H1 (cell line): ENCODE results near the gene ITPKB. TPM values are rescaled to one million over a fixed set of nuclear protein-coding genes. Genes with fewer than 3 reads are reported as not detected.

Source experiments
- CTCF ChIA-PET: fragments of 300-600 bp; sonication (Branson Sonifier 250); formaldehyde crosslinking; loops from one replicate; lab custom pipeline; 2021; ENCODE audit not compliant: partially characterized antibody; lab: Charles Lee
- POLR2A ChIA-PET: fragments of 300-600 bp; sonication (Branson Sonifier 250); formaldehyde crosslinking; loops from one replicate; lab custom pipeline; 2021; ENCODE audit warnings: inconsistent platforms; ENCODE audit not compliant: partially characterized antibody; lab: Charles Lee
- DNase-seq, 2 experiments: peaks; one replicate each; pipeline versions ENCODE4 v3.0.0 to v3.0.0-alpha.2; 2010 to 2022; ENCODE audit warnings: low spot score in 2 of 2, low read depth in 1 of 2, mixed read lengths in 1 of 2
- FAIRE-seq: peaks from 2 replicates; lab custom pipeline; 2011; peaks lifted over from hg19 to GRCh38; lab: Jason Lieb, UNC
- H2AFZ ChIP-seq: 2 replicates; pipeline ENCODE4 v1.8.1; 2012; ENCODE audit warnings: low read length, inconsistent platforms
- H2AK5ac ChIP-seq: 2 replicates; pipeline ENCODE4 v1.6.1; 2013; ENCODE audit warnings: low read depth, low read length
- H2BK120ac ChIP-seq: replicated peaks from 2 replicates; pipeline ENCODE3; 2013; ENCODE audit warnings: low read depth, low read length, inconsistent platforms
- H2BK12ac ChIP-seq: 2 replicates; pipeline ENCODE4 v1.6.1; 2013; ENCODE audit warnings: low read depth, low read length
- H2BK15ac ChIP-seq: 2 replicates; pipeline ENCODE4 v1.6.1; 2013; ENCODE audit warnings: low read length
- H2BK20ac ChIP-seq: 2 replicates; pipeline ENCODE4 v1.6.1; 2013; ENCODE audit warnings: low read length
- H2BK5ac ChIP-seq: 2 replicates; pipeline ENCODE4 v1.6.1; 2013; ENCODE audit warnings: low read depth, low read length
- H3K14ac ChIP-seq: 2 replicates; pipeline ENCODE4 v1.6.1; 2013; ENCODE audit warnings: inconsistent platforms; ENCODE audit not compliant: insufficient read length
- H3K18ac ChIP-seq: 2 replicates; pipeline ENCODE4 v1.6.1; 2013; ENCODE audit warnings: low read length; ENCODE audit errors: extremely low read depth
- H3K23ac ChIP-seq: 2 replicates; pipeline ENCODE4 v1.6.1; 2013; ENCODE audit warnings: inconsistent platforms; ENCODE audit not compliant: insufficient read length
- H3K23me2 ChIP-seq: 2 replicates; pipeline ENCODE4 v1.6.1; 2013; ENCODE audit warnings: low read depth, low read length
- H3K27ac ChIP-seq: 2 replicates; pipeline ENCODE4 v1.6.1; 2011; ENCODE audit warnings: low read depth, low read length, inconsistent platforms
- H3K27me3 ChIP-seq, 4 experiments: replicated peaks in 1 of 4; 1 replicate in 1 of 4; 2 replicates in 3 of 4; pipeline versions ENCODE4 v1.6.1 to v1.8.1; 2011 to 2013; ENCODE audit warnings: low read length in 3 of 4, mild to moderate bottlenecking in 3 of 4, inconsistent platforms in 2 of 4, mixed read lengths in 2 of 4, moderate library complexity in 1 of 4; ENCODE audit not compliant: control insufficient read depth in 3 of 4, insufficient read depth in 3 of 4; ENCODE audit errors: extremely low read depth in 1 of 4
- H3K36me3 ChIP-seq, 4 experiments: 2 replicates each; pipeline versions ENCODE4 v1.6.1 to v1.8.1; 2011 to 2013; ENCODE audit warnings: mild to moderate bottlenecking in 4 of 4, low read length in 3 of 4, moderate library complexity in 2 of 4, control low read depth in 1 of 4, inconsistent platforms in 1 of 4; ENCODE audit not compliant: insufficient read depth in 4 of 4, control insufficient read depth in 2 of 4
- H3K4ac ChIP-seq: replicated peaks from 2 replicates; pipeline ENCODE3; 2013; ENCODE audit warnings: low read length, low read depth, mixed read lengths, inconsistent platforms; ENCODE audit not compliant: insufficient read length
- H3K4me1 ChIP-seq, 4 experiments: replicated peaks in 1 of 4; 1 replicate in 1 of 4; 2 replicates in 3 of 4; pipeline versions ENCODE4 v1.6.1 to v1.8.1; 2011 to 2013; ENCODE audit warnings: low read length in 3 of 4, inconsistent platforms in 2 of 4, mixed read lengths in 1 of 4; ENCODE audit not compliant: insufficient read depth in 4 of 4, control insufficient read depth in 3 of 4
- H3K4me2 ChIP-seq, 2 experiments: 2 replicates each; pipeline versions ENCODE4 v1.6.1 to v1.8.1; 2011 to 2013; ENCODE audit warnings: low read depth in 2 of 2, low read length in 2 of 2, control low read depth in 1 of 2, inconsistent platforms in 1 of 2, mild to moderate bottlenecking in 1 of 2; ENCODE audit not compliant: insufficient read depth in 1 of 2
- H3K4me3 ChIP-seq, 4 experiments: fragments of 200-600, 300-600 bp in 1 of 4; sonication (generic), shearing (Covaris generic), sonication (Bioruptor Twin) in 1 of 4; 2 replicates each; pipeline versions ENCODE4 v1.5.1 to v1.8.1; 2011 to 2016; ENCODE audit warnings: low read length in 4 of 4, low read depth in 3 of 4, control low read depth in 2 of 4, inconsistent platforms in 2 of 4, mild to moderate bottlenecking in 2 of 4, mixed read lengths in 1 of 4, moderate library complexity in 1 of 4; ENCODE audit not compliant: insufficient read depth in 2 of 4; ENCODE audit errors: extremely low read depth in 1 of 4
- H3K56ac ChIP-seq: replicated peaks from 2 replicates; pipeline ENCODE3; 2013; ENCODE audit warnings: low read depth, mild to moderate bottlenecking, mixed read lengths, low read length, inconsistent platforms; ENCODE audit not compliant: insufficient read length
- H3K79me1 ChIP-seq: 2 replicates; pipeline ENCODE4 v1.6.1; 2013; ENCODE audit warnings: low read depth, low read length, control low read depth
- H3K79me2 ChIP-seq, 2 experiments: 2 replicates each; pipeline versions ENCODE4 v1.6.1 to v1.8.1; 2012 to 2013; ENCODE audit warnings: low read length in 2 of 2, mild to moderate bottlenecking in 2 of 2, inconsistent platforms in 1 of 2; ENCODE audit not compliant: insufficient read depth in 2 of 2, control insufficient read depth in 1 of 2
- H3K9ac ChIP-seq, 4 experiments: replicated peaks in 1 of 4; 1 replicate in 1 of 4; 2 replicates in 3 of 4; pipeline versions ENCODE4 v1.6.1 to v1.8.1; 2011 to 2013; ENCODE audit warnings: low read depth in 3 of 4, low read length in 3 of 4, control low read depth in 2 of 4, mild to moderate bottlenecking in 2 of 4, moderate library complexity in 2 of 4, inconsistent platforms in 1 of 4; ENCODE audit errors: extremely low read depth in 1 of 4
- H3K9me3 ChIP-seq, 2 experiments: 2 replicates each; pipeline versions ENCODE4 v1.6.1 to v1.8.1; 2012 to 2013; ENCODE audit warnings: mild to moderate bottlenecking in 2 of 2, moderate library complexity in 2 of 2, control low read depth in 1 of 2, inconsistent platforms in 1 of 2, low read depth in 1 of 2, low read length in 1 of 2, mixed read lengths in 1 of 2; ENCODE audit not compliant: insufficient read depth in 2 of 2
- H4K20me1 ChIP-seq, 2 experiments: replicated peaks in 1 of 2; 2 replicates each; pipeline versions ENCODE3 to v1.8.1; 2011 to 2013; ENCODE audit warnings: inconsistent platforms in 2 of 2, low read length in 2 of 2, mild to moderate bottlenecking in 1 of 2; ENCODE audit not compliant: insufficient read depth in 2 of 2, control insufficient read depth in 1 of 2
- H4K5ac ChIP-seq: 2 replicates; pipeline ENCODE4 v1.6.1; 2013; ENCODE audit warnings: low read length, low read depth, mixed read lengths, inconsistent platforms; ENCODE audit not compliant: insufficient read length
- H4K8ac ChIP-seq: 2 replicates; pipeline ENCODE4 v1.8.0; 2013; ENCODE audit warnings: mild to moderate bottlenecking, moderate library complexity, low read length, inconsistent platforms; ENCODE audit not compliant: insufficient read depth; ENCODE audit errors: extremely low read depth
- H4K91ac ChIP-seq: replicated peaks from 2 replicates; pipeline ENCODE3; 2013; ENCODE audit warnings: low read length, mixed read lengths, inconsistent platforms; ENCODE audit not compliant: insufficient read length
- FOSL1 ChIP-seq: IDR thresholded peaks from 2 replicates; pipeline ENCODE4 v1.6.1; 2011; ENCODE audit warnings: mild to moderate bottlenecking, low read depth, low read length, moderate library complexity; ENCODE audit not compliant: insufficient read depth
- HDAC6 ChIP-seq: IDR thresholded peaks from one replicate; pipeline ENCODE4 v1.7.1; 2012; ENCODE audit warnings: low read depth, mild to moderate bottlenecking, inconsistent platforms, low read length, moderate library complexity
- NRF1 ChIP-seq: IDR thresholded peaks from 2 replicates; pipeline ENCODE4 v1.6.1; 2011; ENCODE audit warnings: mild to moderate bottlenecking, low read depth, low read length, improper control_type of control experiment
- POLR2A ChIP-seq, 2 experiments: IDR thresholded peaks; 1 replicate in 1 of 2; 2 replicates in 1 of 2; pipeline ENCODE4 v1.6.1; 2011; ENCODE audit warnings: low read depth in 2 of 2, low read length in 2 of 2, mild to moderate bottlenecking in 2 of 2; ENCODE audit errors: control extremely low read depth in 1 of 2
- RFX5 ChIP-seq: IDR thresholded peaks from 2 replicates; pipeline ENCODE4 v1.6.1; 2011; ENCODE audit warnings: low read depth, low read length, improper control_type of control experiment, borderline replicate concordance
- SIX5 ChIP-seq: IDR thresholded peaks from 2 replicates; pipeline ENCODE4 v1.6.1; 2011; ENCODE audit warnings: mild to moderate bottlenecking, low read depth, low read length
- SUZ12 ChIP-seq: fragments of 200-600 bp; sonication (generic); IDR thresholded peaks from 2 replicates; pipeline ENCODE4 v1.6.1; 2012; ENCODE audit warnings: mild to moderate bottlenecking, inconsistent platforms, low read length, moderate library complexity, mixed read lengths
- WGBS, 2 experiments: shearing (Covaris generic) in 1 of 2; methylation state at CpG; one replicate each; pipeline versions ENCODE4 v1.1.6 to v1.1.7; 2013 to 2015; ENCODE audit warnings: low lambda C conversion rate in 2 of 2, mixed read lengths in 2 of 2, inconsistent platforms in 1 of 2, low coverage in 1 of 2, missing lambda C conversion rate in 1 of 2; ENCODE audit not compliant: insufficient replicate concordance in 2 of 2, insufficient coverage in 1 of 2, insufficient read length in 1 of 2; ENCODE audit errors: extremely low coverage in 1 of 2, missing lambda C conversion rate in 1 of 2; 5-methylcytosine and 5-hydroxymethylcytosine counted together
- polyA plus RNA-seq, 7 experiments: library from polyadenylated mRNA; depleted of rRNA in 3 of 7; stranded (reverse) in 5 of 7; unstranded in 2 of 7; fragments of >200 nt in 5 of 7; fragments of 200-250 nt in 2 of 7; gene quantifications; 1 replicate in 5 of 7; 2 replicates in 1 of 7; 4 replicates in 1 of 7; pipeline versions ENCODE4 v1.2.1 to v1.2.3, GENCODE V29; 2011 to 2013; ENCODE audit warnings: missing spikeins in 2 of 7, mixed read lengths in 2 of 7
- total RNA-seq: library from RNA; stranded (reverse); fragmentation: NEBNext Ultra II Directional; extraction: Animal tissue kit (Norgen Biotek cat#: 25700); gene quantifications from 2 replicates; pipeline ENCODE4 v1.2.1, GENCODE V29; 2021
- TF ChIP-seq, protein P1 (sequence below): IDR thresholded peaks from 2 replicates; pipeline ENCODE4 v1.6.1; 2012; ENCODE audit warnings: inconsistent platforms
- TF ChIP-seq, protein P2 (sequence below): IDR thresholded peaks from 2 replicates; pipeline ENCODE4 v1.6.1; 2012; ENCODE audit warnings: inconsistent platforms

ITPKB gene
- total and polyA plus RNA-seq, 2 of the 8 experiments (the other 6 are each of a cell fraction or from before 2014, with no cell fraction given): 1.7 to 4.8 TPM

DNA sequence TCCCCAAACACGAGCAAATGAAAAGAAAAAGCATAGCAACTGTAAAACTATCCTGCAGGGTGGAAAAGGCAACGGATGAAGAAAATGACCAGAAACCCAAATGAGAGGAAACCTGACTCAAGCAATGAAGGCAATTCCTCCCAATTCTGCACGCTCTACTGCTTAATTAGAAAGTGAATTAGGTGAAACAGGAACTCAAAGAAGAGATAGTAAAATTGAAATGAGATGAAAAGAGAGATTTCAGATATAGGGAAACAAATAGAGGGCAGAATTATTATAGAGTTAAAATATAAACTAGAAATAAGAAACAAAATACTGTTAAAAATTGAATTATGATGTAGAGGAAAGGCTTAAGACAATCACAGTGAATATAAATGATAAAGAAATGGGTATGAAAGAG lies 27.5 kb upstream of the ITPKB start:
- no peak overlapping the region for H4K91ac ChIP-seq
- H3K4ac ChIP-seq: no peak overlapping the region
- H3K79me1 ChIP-seq: no peaks in the 10 kb centered on the region
- WGBS, 2 experiments: 82% methylated on average over 3 of the region's 3 CpGs; no CpG with 5 or more reads in 1 of the 2 experiments
- no peak overlapping the region for H3K9ac ChIP-seq
- H3K9me3 ChIP-seq: no peaks in the 10 kb centered on the region
- H3K14ac ChIP-seq: no peak overlapping the region
- no peak overlapping the region for H2BK20ac ChIP-seq
- no peak overlapping the region for H3K18ac ChIP-seq
- no peak overlapping the region for H3K4me3 ChIP-seq
- H3K4me2 ChIP-seq: no peak overlapping the region
- no peak overlapping the region for H2BK12ac ChIP-seq
- H2BK15ac ChIP-seq: no peak overlapping the region
- no peaks in the 10 kb centered on the region for H3K79me2 ChIP-seq
- H2AFZ ChIP-seq: no peak overlapping the region; the same call in 1 of the 2 replicates
- H3K27ac ChIP-seq: no peak overlapping the region
- FAIRE-seq: no peak
- peaks cover 2 to 13% (median 6%) of the 10 kb centered on the region in 4 experiments; a peak in 6 of 7 replicates for H3K4me1 ChIP-seq
- no peaks in the 10 kb centered on the region for H3K36me3 ChIP-seq
- no peaks in the 10 kb centered on the region for H3K27me3 ChIP-seq
- no peaks in the 10 kb centered on the region for H3K23me2 ChIP-seq
- POLR2A ChIA-PET: no interaction called here
- CTCF ChIA-PET: no interaction called here
- H2BK5ac ChIP-seq: no peak overlapping the region
- H4K5ac ChIP-seq: no peak overlapping the region
- no peak overlapping the region for H2AK5ac ChIP-seq
- DNase-seq: no peak
- H3K23ac ChIP-seq: no peak overlapping the region
- no peaks in the 10 kb centered on the region for H4K20me1 ChIP-seq
- H2BK120ac ChIP-seq: no peak overlapping the region
- no peak overlapping the region for H3K56ac ChIP-seq
- TF ChIP-seq, protein P1, sequence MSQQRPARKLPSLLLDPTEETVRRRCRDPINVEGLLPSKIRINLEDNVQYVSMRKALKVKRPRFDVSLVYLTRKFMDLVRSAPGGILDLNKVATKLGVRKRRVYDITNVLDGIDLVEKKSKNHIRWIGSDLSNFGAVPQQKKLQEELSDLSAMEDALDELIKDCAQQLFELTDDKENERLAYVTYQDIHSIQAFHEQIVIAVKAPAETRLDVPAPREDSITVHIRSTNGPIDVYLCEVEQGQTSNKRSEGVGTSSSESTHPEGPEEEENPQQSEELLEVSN: no peak
- TF ChIP-seq NRF1 (no peak), HDAC6 (no peak), SUZ12 (no peak), FOSL1 (no peak), RFX5 (no peak), POLR2A (IDR thresholded peaks at IDR 0.05; ENCODE audit: control extremely low read depth in 1 of 2, low read depth in 2 of 2, low read length in 2 of 2) (no peak), SIX5 (no peak)
- TF ChIP-seq, protein P2, sequence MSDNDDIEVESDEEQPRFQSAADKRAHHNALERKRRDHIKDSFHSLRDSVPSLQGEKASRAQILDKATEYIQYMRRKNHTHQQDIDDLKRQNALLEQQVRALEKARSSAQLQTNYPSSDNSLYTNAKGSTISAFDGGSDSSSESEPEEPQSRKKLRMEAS: no peak
- H4K8ac ChIP-seq: no peak overlapping the region
